Measurements from ENCODE around the gene SNCB.

The SNCB gene

GRCh38 chr5:176642675-176643490 lies 12.5 kb upstream of the SNCB start:
- no peaks in the 10 kb centered on the region for H3K9me3 ChIP-seq (ENCODE audit: severe bottlenecking)
- no peaks in the 10 kb centered on the region for H3K36me3 ChIP-seq (ENCODE audit: low read depth)
- H3K27ac ChIP-seq (ENCODE audit: poor library complexity, severe bottlenecking): no peak overlapping the region
- no peaks in the 10 kb centered on the region for H3K4me1 ChIP-seq (ENCODE audit: insufficient read depth, poor library complexity, severe bottlenecking)
- H3K27me3 ChIP-seq (ENCODE audit: insufficient read depth, poor library complexity, severe bottlenecking): no peaks in the 10 kb centered on the region
- no peak overlapping the region for H3K4me3 ChIP-seq (ENCODE audit: severe bottlenecking)
- ATAC-seq (ENCODE audit: low read depth): no peak
- TF ChIP-seq CTCF (IDR thresholded peaks at IDR 0.05; ENCODE audit: poor library complexity, severe bottlenecking): no peak
- no peak for DNase-seq (ENCODE audit: low spot score)

GRCh38 chr5:176640616-176641015 lies 10.3 kb upstream of the SNCB start:
- DNase-seq (ENCODE audit: low spot score) (no peak), ATAC-seq (ENCODE audit: low read depth) (no peak)
- H3K9me3 ChIP-seq (ENCODE audit: severe bottlenecking): no peaks in the 10 kb centered on the region
- H3K4me3 ChIP-seq (ENCODE audit: severe bottlenecking): no peak overlapping the region
- H3K27me3 ChIP-seq (ENCODE audit: insufficient read depth, poor library complexity, severe bottlenecking): no peaks in the 10 kb centered on the region
- no peak overlapping the region for H3K27ac ChIP-seq (ENCODE audit: poor library complexity, severe bottlenecking)
- no peaks in the 10 kb centered on the region for H3K36me3 ChIP-seq (ENCODE audit: low read depth)
- H3K4me1 ChIP-seq (ENCODE audit: insufficient read depth, poor library complexity, severe bottlenecking): no peaks in the 10 kb centered on the region
- no peak for TF ChIP-seq CTCF (IDR thresholded peaks at IDR 0.05; ENCODE audit: poor library complexity, severe bottlenecking)

GRCh38 chr5:176639981-176640380 lies 9.6 kb upstream of the SNCB start:
- H3K36me3 ChIP-seq (ENCODE audit: low read depth): no peaks in the 10 kb centered on the region
- no peak overlapping the region for H3K27ac ChIP-seq (ENCODE audit: poor library complexity, severe bottlenecking)
- no peak for TF ChIP-seq CTCF (IDR thresholded peaks at IDR 0.05; ENCODE audit: poor library complexity, severe bottlenecking)
- H3K4me1 ChIP-seq (ENCODE audit: insufficient read depth, poor library complexity, severe bottlenecking): no peaks in the 10 kb centered on the region
- H3K27me3 ChIP-seq (ENCODE audit: insufficient read depth, poor library complexity, severe bottlenecking): no peaks in the 10 kb centered on the region
- H3K4me3 ChIP-seq (ENCODE audit: severe bottlenecking): no peak overlapping the region
- DNase-seq (ENCODE audit: low spot score): no peak
- no peaks in the 10 kb centered on the region for H3K9me3 ChIP-seq (ENCODE audit: severe bottlenecking)
- no peak for ATAC-seq (ENCODE audit: low read depth)

GRCh38 chr5:176639208-176639607 lies 8.9 kb upstream of the SNCB start:
- no peak for TF ChIP-seq CTCF (IDR thresholded peaks at IDR 0.05; ENCODE audit: poor library complexity, severe bottlenecking)
- H3K9me3 ChIP-seq (ENCODE audit: severe bottlenecking): no peaks in the 10 kb centered on the region
- no peak for ATAC-seq (ENCODE audit: low read depth)
- H3K27ac ChIP-seq (ENCODE audit: poor library complexity, severe bottlenecking): no peak overlapping the region
- no peaks in the 10 kb centered on the region for H3K27me3 ChIP-seq (ENCODE audit: insufficient read depth, poor library complexity, severe bottlenecking)
- DNase-seq (ENCODE audit: low spot score): no peak
- no peaks in the 10 kb centered on the region for H3K36me3 ChIP-seq (ENCODE audit: low read depth)
- H3K4me1 ChIP-seq (ENCODE audit: insufficient read depth, poor library complexity, severe bottlenecking): no peaks in the 10 kb centered on the region
- no peak overlapping the region for H3K4me3 ChIP-seq (ENCODE audit: severe bottlenecking)

- Histone ChIP-seq H3K4me1 (ENCODE audit: insufficient read depth, poor library complexity, severe bottlenecking) (no peaks in the 10 kb centered on the region), H3K27me3 (ENCODE audit: insufficient read depth, poor library complexity, severe bottlenecking) (peaks cover 6% of the 10 kb centered on the region), H3K4me3 (ENCODE audit: severe bottlenecking) (no peak overlapping the region), H3K9me3 (ENCODE audit: severe bottlenecking) (no peaks in the 10 kb centered on the region), H3K36me3 (ENCODE audit: low read depth) (no peaks in the 10 kb centered on the region), H3K27ac (ENCODE audit: poor library complexity, severe bottlenecking) (no peak overlapping the region)
- no peak for DNase-seq (ENCODE audit: low spot score)
- no peak for ATAC-seq (ENCODE audit: low read depth)
- TF ChIP-seq CTCF (IDR thresholded peaks at IDR 0.05; ENCODE audit: poor library complexity, severe bottlenecking): no peak
Observed at GRCh38 chr5:176638437-176638836, 8.1 kb upstream of the SNCB start.

Measured in RWPE2 (cell line).